IMR-90 (cell line): ENCODE results near the gene CCM2.

Experiments
- BHLHE40 ChIP-seq: fragments of 150-350 bp; IDR thresholded peaks from 2 replicates; pipeline ENCODE4 v1.6.1; 2016; ENCODE audit warnings: mild to moderate bottlenecking, low read depth, low read length
- CHD1 ChIP-seq: IDR thresholded peaks from 2 replicates; pipeline ENCODE4 v1.6.1; 2012; ENCODE audit warnings: low read depth, low read length, improper control_type of control experiment
- FOS ChIP-seq: fragments of 150-350 bp; IDR thresholded peaks from 2 replicates; pipeline ENCODE4 v1.6.1; 2016; ENCODE audit warnings: low read depth, low read length
- MAZ ChIP-seq: IDR thresholded peaks from 2 replicates; pipeline ENCODE4 v1.6.1; 2012; ENCODE audit warnings: low read depth, mild to moderate bottlenecking, low read length, improper control_type of control experiment, moderate library complexity, borderline replicate concordance
- MXI1 ChIP-seq: IDR thresholded peaks from 2 replicates; pipeline ENCODE4 v1.6.1; 2012; ENCODE audit warnings: low read depth, mild to moderate bottlenecking, low read length, moderate library complexity, borderline replicate concordance
- POLR2A ChIP-seq: IDR thresholded peaks from 2 replicates; pipeline ENCODE4 v1.6.1; 2012; ENCODE audit warnings: mild to moderate bottlenecking, low read depth, low read length
- RAD21 ChIP-seq: IDR thresholded peaks from 2 replicates; pipeline ENCODE4 v1.6.1; 2012; ENCODE audit warnings: low read length, improper control_type of control experiment
- RCOR1 ChIP-seq: IDR thresholded peaks from 2 replicates; pipeline ENCODE4 v1.6.1; 2012; ENCODE audit warnings: mild to moderate bottlenecking, low read length, improper control_type of control experiment; ENCODE audit not compliant: insufficient replicate concordance
- SMC3 ChIP-seq: fragments of 150-350 bp; IDR thresholded peaks from 2 replicates; pipeline ENCODE4 v1.6.1; 2016; ENCODE audit warnings: low read depth, mild to moderate bottlenecking, antibody characterized with exemption, low read length, moderate library complexity
- TF ChIP-seq, protein P1 (sequence below): conservative IDR thresholded peaks from 2 replicates; pipeline ENCODE4 v1.5.1; 2012; ENCODE audit warnings: mild to moderate bottlenecking, low read depth, low read length, improper control_type of control experiment
- TF ChIP-seq, protein P2 (sequence below): fragments of 150-350 bp; IDR thresholded peaks from 2 replicates; pipeline ENCODE4 v1.6.1; 2017; ENCODE audit warnings: mild to moderate bottlenecking, antibody characterized with exemption, low read length, low read depth

DNA sequence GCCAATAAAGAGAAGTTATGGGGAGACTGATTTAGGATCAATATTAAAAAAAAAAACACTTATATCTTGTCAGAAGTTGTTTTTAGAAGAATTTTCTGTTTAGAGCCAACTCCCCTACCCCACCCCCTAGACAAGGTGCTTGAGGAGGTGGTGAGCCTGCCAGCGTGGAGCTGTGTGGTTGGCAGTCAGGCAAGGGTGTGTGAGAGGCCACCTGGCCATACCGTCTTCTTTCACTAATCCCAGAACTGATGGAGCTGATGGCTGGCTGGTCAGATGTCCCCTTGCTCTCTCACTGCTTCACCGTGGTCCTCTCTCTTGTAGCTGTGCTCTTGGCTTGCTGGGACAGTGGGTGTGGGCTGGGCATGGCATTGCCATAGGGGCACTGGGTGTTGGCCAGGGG is 54.4 kb downstream of the CCM2 start:
- TF ChIP-seq, protein P1, sequence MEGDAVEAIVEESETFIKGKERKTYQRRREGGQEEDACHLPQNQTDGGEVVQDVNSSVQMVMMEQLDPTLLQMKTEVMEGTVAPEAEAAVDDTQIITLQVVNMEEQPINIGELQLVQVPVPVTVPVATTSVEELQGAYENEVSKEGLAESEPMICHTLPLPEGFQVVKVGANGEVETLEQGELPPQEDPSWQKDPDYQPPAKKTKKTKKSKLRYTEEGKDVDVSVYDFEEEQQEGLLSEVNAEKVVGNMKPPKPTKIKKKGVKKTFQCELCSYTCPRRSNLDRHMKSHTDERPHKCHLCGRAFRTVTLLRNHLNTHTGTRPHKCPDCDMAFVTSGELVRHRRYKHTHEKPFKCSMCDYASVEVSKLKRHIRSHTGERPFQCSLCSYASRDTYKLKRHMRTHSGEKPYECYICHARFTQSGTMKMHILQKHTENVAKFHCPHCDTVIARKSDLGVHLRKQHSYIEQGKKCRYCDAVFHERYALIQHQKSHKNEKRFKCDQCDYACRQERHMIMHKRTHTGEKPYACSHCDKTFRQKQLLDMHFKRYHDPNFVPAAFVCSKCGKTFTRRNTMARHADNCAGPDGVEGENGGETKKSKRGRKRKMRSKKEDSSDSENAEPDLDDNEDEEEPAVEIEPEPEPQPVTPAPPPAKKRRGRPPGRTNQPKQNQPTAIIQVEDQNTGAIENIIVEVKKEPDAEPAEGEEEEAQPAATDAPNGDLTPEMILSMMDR = no peak
- TF ChIP-seq POLR2A = no peak
- no peak for TF ChIP-seq BHLHE40
- no peak for TF ChIP-seq SMC3
- TF ChIP-seq, protein P2, sequence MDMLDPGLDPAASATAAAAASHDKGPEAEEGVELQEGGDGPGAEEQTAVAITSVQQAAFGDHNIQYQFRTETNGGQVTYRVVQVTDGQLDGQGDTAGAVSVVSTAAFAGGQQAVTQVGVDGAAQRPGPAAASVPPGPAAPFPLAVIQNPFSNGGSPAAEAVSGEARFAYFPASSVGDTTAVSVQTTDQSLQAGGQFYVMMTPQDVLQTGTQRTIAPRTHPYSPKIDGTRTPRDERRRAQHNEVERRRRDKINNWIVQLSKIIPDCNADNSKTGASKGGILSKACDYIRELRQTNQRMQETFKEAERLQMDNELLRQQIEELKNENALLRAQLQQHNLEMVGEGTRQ = no peak
- TF ChIP-seq RCOR1 = no peak
- no peak for TF ChIP-seq CHD1
- no peak for TF ChIP-seq MAZ
- TF ChIP-seq MXI1 = no peak
- TF ChIP-seq FOS = no peak
- TF ChIP-seq RAD21 = no peak
